Activated CD4-positive, alpha-beta T cell treated with anti-CD3 and anti-CD28 coated beads, Interleukin-2, amount 10 ng/mL, durations not matched to agents 7 days and 5 days (primary cell): ENCODE measurements around the gene CRISP1. TPM values are rescaled to one million over a fixed set of nuclear protein-coding genes. Genes with fewer than 3 reads are reported as not detected.

Experiments
- total RNA-seq, 2 experiments: library from RNA; stranded (reverse); gene quantifications; one replicate each; pipeline ENCODE4 v1.2.3, GENCODE V29; 2021

Gene CRISP1
- total RNA-seq, 2 experiments from 2014 or later, result not detected

Other genes starting within 250 kb of the CRISP1 start
- gene RHAG, start 229.7 kb downstream of the CRISP1 start, total RNA-seq, result not detected
- gene CRISP2, start 153.0 kb downstream of the CRISP1 start, total RNA-seq, result not detected
- not detected for gene CRISP3, start 122.1 kb downstream of the CRISP1 start, total RNA-seq
- not detected for gene PGK2, start 79.2 kb downstream of the CRISP1 start, total RNA-seq
- gene DEFB114, start 97.6 kb upstream of the CRISP1 start, total RNA-seq, result not detected
- gene DEFB113, start 103.1 kb upstream of the CRISP1 start, total RNA-seq, result not detected
- not detected for gene DEFB110, start 155.5 kb upstream of the CRISP1 start, total RNA-seq
- gene DEFB112, start 183.4 kb upstream of the CRISP1 start, total RNA-seq, result not detected